ENCODE measurements around the gene FNDC3A. TPM values are rescaled to one million over a fixed set of nuclear protein-coding genes. Genes with fewer than 3 reads are reported as not detected.

FNDC3A gene
- polyA plus RNA-seq: 1 to 10 TPM; 6.0 to 7.3 TPM

- 0 to 1% methylated on average over 77 to 86 of the region's 86 CpGs for WGBS, 2 donors
- H3K4me1 ChIP-seq (ENCODE audit: control insufficient read depth in 2 of 2, insufficient read depth in 2 of 2, low read length in 1 of 2): peaks cover 0 to 2% of the 10 kb centered on the region in 2 donors
Measured at GRCh38 chr13:48975856-48976575, at the start of gene FNDC3A. FNDC3A (plus strand) TSS chr13:48975912; CDS start chr13:49006191, 30,279 bp downstream.

GRCh38 chr13:48928757-48929430, 46.8 kb upstream of the FNDC3A start:
- no peaks in the 10 kb centered on the region for H3K36me3 ChIP-seq (ENCODE audit: control insufficient read depth in 2 of 2, insufficient read depth in 2 of 2, low read length in 1 of 2)
- no peak overlapping the region for H3K4me3 ChIP-seq (ENCODE audit: low read depth in 1 of 2, low read length in 2 of 2)
- H3K4me1 ChIP-seq (ENCODE audit: control insufficient read depth in 2 of 2, insufficient read depth in 2 of 2, low read length in 1 of 2): no peaks in the 10 kb centered on the region
- no peaks in the 10 kb centered on the region for H3K27me3 ChIP-seq (ENCODE audit: control insufficient read depth in 1 of 2, insufficient read depth in 2 of 2, low read length in 2 of 2)
- H3K9me3 ChIP-seq (ENCODE audit: control insufficient read depth in 2 of 2, insufficient read depth in 1 of 2, low read depth in 1 of 2, low read length in 1 of 2): no peaks in the 10 kb centered on the region
- no peak overlapping the region for H3K27ac ChIP-seq (ENCODE audit: low read depth in 2 of 2, low read length in 1 of 2)
- WGBS, 2 donors: 56 to 67% methylated on average over 5 of the region's 5 CpGs

More at GRCh38 chr13:48975856-48976575, at the start of gene FNDC3A:
- Histone ChIP-seq H3K9me3 (ENCODE audit: control insufficient read depth in 2 of 2, insufficient read depth in 1 of 2, low read depth in 1 of 2, low read length in 1 of 2) (no peaks in the 10 kb centered on the region), H3K4me3 (ENCODE audit: low read depth in 1 of 2, low read length in 2 of 2) (peak within 1 kb of the TSS; percentile 69 to 73), H3K36me3 (ENCODE audit: control insufficient read depth in 2 of 2, insufficient read depth in 2 of 2, low read length in 1 of 2) (no peaks in the 10 kb centered on the region), H3K27me3 (ENCODE audit: control insufficient read depth in 1 of 2, insufficient read depth in 2 of 2, low read length in 2 of 2) (no peaks in the 10 kb centered on the region), H3K27ac (ENCODE audit: low read depth in 2 of 2, low read length in 1 of 2) (peak within 1 kb of the TSS; percentile 95 to 99)

GRCh38 chr13:48930918-48931317, 44.8 kb upstream of the FNDC3A start:
- Histone ChIP-seq H3K4me1 (ENCODE audit: control insufficient read depth in 2 of 2, insufficient read depth in 2 of 2, low read length in 1 of 2) (no peaks in the 10 kb centered on the region), H3K9me3 (ENCODE audit: control insufficient read depth in 2 of 2, insufficient read depth in 1 of 2, low read depth in 1 of 2, low read length in 1 of 2) (no peaks in the 10 kb centered on the region), H3K4me3 (ENCODE audit: low read depth in 1 of 2, low read length in 2 of 2) (no peak overlapping the region), H3K27me3 (ENCODE audit: control insufficient read depth in 1 of 2, insufficient read depth in 2 of 2, low read length in 2 of 2) (no peaks in the 10 kb centered on the region), H3K36me3 (ENCODE audit: control insufficient read depth in 2 of 2, insufficient read depth in 2 of 2, low read length in 1 of 2) (no peaks in the 10 kb centered on the region), H3K27ac (ENCODE audit: low read depth in 2 of 2, low read length in 1 of 2) (no peak overlapping the region)
- WGBS, 2 donors: 22 to 41% methylated on average over 1 of the region's 1 CpG

- no peaks in the 10 kb centered on the region for H3K4me1 ChIP-seq (ENCODE audit: control insufficient read depth in 2 of 2, insufficient read depth in 2 of 2, low read length in 1 of 2)
- H3K27ac ChIP-seq (ENCODE audit: low read depth in 2 of 2, low read length in 1 of 2): no peak overlapping the region
- no peaks in the 10 kb centered on the region for H3K27me3 ChIP-seq (ENCODE audit: control insufficient read depth in 1 of 2, insufficient read depth in 2 of 2, low read length in 2 of 2)
- H3K4me3 ChIP-seq (ENCODE audit: low read depth in 1 of 2, low read length in 2 of 2): no peak overlapping the region
- H3K9me3 ChIP-seq (ENCODE audit: control insufficient read depth in 2 of 2, insufficient read depth in 1 of 2, low read depth in 1 of 2, low read length in 1 of 2): no peaks in the 10 kb centered on the region
- no peaks in the 10 kb centered on the region for H3K36me3 ChIP-seq (ENCODE audit: control insufficient read depth in 2 of 2, insufficient read depth in 2 of 2, low read length in 1 of 2)
Measured at GRCh38 chr13:48938308-48938943, 37.3 kb upstream of the FNDC3A start.

GRCh38 chr13:48939728-48940127, 36.0 kb upstream of the FNDC3A start:
- Histone ChIP-seq H3K36me3 (ENCODE audit: control insufficient read depth in 2 of 2, insufficient read depth in 2 of 2, low read length in 1 of 2) (no peaks in the 10 kb centered on the region), H3K4me1 (ENCODE audit: control insufficient read depth in 2 of 2, insufficient read depth in 2 of 2, low read length in 1 of 2) (no peaks in the 10 kb centered on the region), H3K4me3 (ENCODE audit: low read depth in 1 of 2, low read length in 2 of 2) (no peak overlapping the region), H3K27ac (ENCODE audit: low read depth in 2 of 2, low read length in 1 of 2) (no peak overlapping the region), H3K27me3 (ENCODE audit: control insufficient read depth in 1 of 2, insufficient read depth in 2 of 2, low read length in 2 of 2) (no peaks in the 10 kb centered on the region), H3K9me3 (ENCODE audit: control insufficient read depth in 2 of 2, insufficient read depth in 1 of 2, low read depth in 1 of 2, low read length in 1 of 2) (no peaks in the 10 kb centered on the region)
- WGBS, 2 donors: 82 to 91% methylated on average over 2 of the region's 2 CpGs

GRCh38 chr13:48942131-48942530, 33.6 kb upstream of the FNDC3A start:
- no peak overlapping the region for H3K27ac ChIP-seq (ENCODE audit: low read depth in 2 of 2, low read length in 1 of 2)
- H3K27me3 ChIP-seq (ENCODE audit: control insufficient read depth in 1 of 2, insufficient read depth in 2 of 2, low read length in 2 of 2): no peaks in the 10 kb centered on the region
- whole genome bisulfite sequencing, 2 donors: 40 to 56% methylated on average over 2 of the region's 2 CpGs
- H3K4me3 ChIP-seq (ENCODE audit: low read depth in 1 of 2, low read length in 2 of 2): no peak overlapping the region
- no peaks in the 10 kb centered on the region for H3K36me3 ChIP-seq (ENCODE audit: control insufficient read depth in 2 of 2, insufficient read depth in 2 of 2, low read length in 1 of 2)
- no peaks in the 10 kb centered on the region for H3K4me1 ChIP-seq (ENCODE audit: control insufficient read depth in 2 of 2, insufficient read depth in 2 of 2, low read length in 1 of 2)
- no peaks in the 10 kb centered on the region for H3K9me3 ChIP-seq (ENCODE audit: control insufficient read depth in 2 of 2, insufficient read depth in 1 of 2, low read depth in 1 of 2, low read length in 1 of 2)

- H3K27ac ChIP-seq (ENCODE audit: low read depth in 2 of 2, low read length in 1 of 2): no peak overlapping the region
- no peaks in the 10 kb centered on the region for H3K9me3 ChIP-seq (ENCODE audit: control insufficient read depth in 2 of 2, insufficient read depth in 1 of 2, low read depth in 1 of 2, low read length in 1 of 2)
- H3K36me3 ChIP-seq (ENCODE audit: control insufficient read depth in 2 of 2, insufficient read depth in 2 of 2, low read length in 1 of 2): no peaks in the 10 kb centered on the region
- H3K4me1 ChIP-seq (ENCODE audit: control insufficient read depth in 2 of 2, insufficient read depth in 2 of 2, low read length in 1 of 2): no peaks in the 10 kb centered on the region
- no peaks in the 10 kb centered on the region for H3K27me3 ChIP-seq (ENCODE audit: control insufficient read depth in 1 of 2, insufficient read depth in 2 of 2, low read length in 2 of 2)
- WGBS, 2 donors: 76 to 78% methylated on average over 3 of the region's 3 CpGs
- H3K4me3 ChIP-seq (ENCODE audit: low read depth in 1 of 2, low read length in 2 of 2): no peak overlapping the region
Measured at GRCh38 chr13:48944221-48944620, 31.5 kb upstream of the FNDC3A start.

- WGBS, 2 donors: 68 to 92% methylated on average over 1 of the region's 1 CpG
- Histone ChIP-seq H3K36me3 (ENCODE audit: control insufficient read depth in 2 of 2, insufficient read depth in 2 of 2, low read length in 1 of 2) (no peaks in the 10 kb centered on the region), H3K27me3 (ENCODE audit: control insufficient read depth in 1 of 2, insufficient read depth in 2 of 2, low read length in 2 of 2) (no peaks in the 10 kb centered on the region), H3K9me3 (ENCODE audit: control insufficient read depth in 2 of 2, insufficient read depth in 1 of 2, low read depth in 1 of 2, low read length in 1 of 2) (no peaks in the 10 kb centered on the region), H3K4me1 (ENCODE audit: control insufficient read depth in 2 of 2, insufficient read depth in 2 of 2, low read length in 1 of 2) (no peaks in the 10 kb centered on the region), H3K27ac (ENCODE audit: low read depth in 2 of 2, low read length in 1 of 2) (no peak overlapping the region), H3K4me3 (ENCODE audit: low read depth in 1 of 2, low read length in 2 of 2) (no peak overlapping the region)
Measured at GRCh38 chr13:48945626-48946025, 30.1 kb upstream of the FNDC3A start.

GRCh38 chr13:48946163-48946562, 29.5 kb upstream of the FNDC3A start:
- H3K4me3 ChIP-seq (ENCODE audit: low read depth in 1 of 2, low read length in 2 of 2): no peak overlapping the region
- H3K4me1 ChIP-seq (ENCODE audit: control insufficient read depth in 2 of 2, insufficient read depth in 2 of 2, low read length in 1 of 2): no peaks in the 10 kb centered on the region
- no peaks in the 10 kb centered on the region for H3K36me3 ChIP-seq (ENCODE audit: control insufficient read depth in 2 of 2, insufficient read depth in 2 of 2, low read length in 1 of 2)
- H3K27me3 ChIP-seq (ENCODE audit: control insufficient read depth in 1 of 2, insufficient read depth in 2 of 2, low read length in 2 of 2): no peaks in the 10 kb centered on the region
- H3K9me3 ChIP-seq (ENCODE audit: control insufficient read depth in 2 of 2, insufficient read depth in 1 of 2, low read depth in 1 of 2, low read length in 1 of 2): no peaks in the 10 kb centered on the region
- no peak overlapping the region for H3K27ac ChIP-seq (ENCODE audit: low read depth in 2 of 2, low read length in 1 of 2)
- 93 to 94% methylated on average over 2 of the region's 2 CpGs for WGBS, 2 donors
